Activated B cell treated with CpG ODN at 0.5 μM for 24 hours (primary cell): Measurements from ENCODE around the gene HIPK4. TPM values are rescaled to one million over a fixed set of nuclear protein-coding genes. Genes with fewer than 3 reads are reported as not detected.

Source experiments
- ATAC-seq: fragments of 200-7000 bp; cut with Tn5 transposase; one replicate; pipeline ENCODE4 v1.10.0; 2021; ENCODE audit warnings: low read depth, mild to moderate bottlenecking, moderate library complexity
- CTCF ChIA-PET: fragments of 350-600 bp; sonication (Branson Sonifier 250); formaldehyde crosslinking; loops from one replicate; lab custom pipeline; 2021; ENCODE audit warnings: antibody characterized with exemption; lab: Charles Lee
- POLR2A ChIA-PET: fragments of 350-600 bp; sonication (Branson Sonifier 250); formaldehyde crosslinking; loops from one replicate; lab custom pipeline; 2021; ENCODE audit warnings: antibody characterized with exemption; lab: Charles Lee
- DNase-seq: peaks from one replicate; pipeline ENCODE4 v3.0.0; 2022
- H3K27ac Mint-ChIP-seq: one replicate; pipeline ENCODE4 v1.8.0; 2020; ENCODE audit warnings: mixed read lengths
- H3K27me3 Mint-ChIP-seq: one replicate; pipeline ENCODE4 v1.8.0; 2021; ENCODE audit warnings: mixed read lengths
- H3K36me3 Mint-ChIP-seq: one replicate; pipeline ENCODE4 v1.8.0; 2021; ENCODE audit warnings: low read depth, mixed read lengths
- H3K4me1 Mint-ChIP-seq: one replicate; pipeline ENCODE4 v1.8.0; 2021; ENCODE audit warnings: mixed read lengths
- H3K4me3 Mint-ChIP-seq: one replicate; pipeline ENCODE4 v1.8.0; 2020; ENCODE audit warnings: mild to moderate bottlenecking, mixed read lengths
- H3K9me3 Mint-ChIP-seq: one replicate; pipeline ENCODE4 v1.8.0; 2020; ENCODE audit warnings: mixed read lengths
- intact Hi-C: fragments of 100-400 bp; cut with micrococcal nuclease; formaldehyde crosslinking; loops from one replicate; pipeline ENCODE4 v1.15.1; 2024
- total RNA-seq: library from RNA; stranded (reverse); gene quantifications from 2 replicates; pipeline ENCODE4 v1.2.3, GENCODE V29; 2022
- TF ChIP-seq, protein P1 (sequence below): fragments of 200-600 bp; IDR thresholded peaks from one replicate; pipeline ENCODE4 v1.8.0; 2022; ENCODE audit warnings: antibody characterized with exemption, mild to moderate bottlenecking

HIPK4 gene
- total RNA-seq, 1 donor from 2014 or later = 0.09 TPM

DNA sequence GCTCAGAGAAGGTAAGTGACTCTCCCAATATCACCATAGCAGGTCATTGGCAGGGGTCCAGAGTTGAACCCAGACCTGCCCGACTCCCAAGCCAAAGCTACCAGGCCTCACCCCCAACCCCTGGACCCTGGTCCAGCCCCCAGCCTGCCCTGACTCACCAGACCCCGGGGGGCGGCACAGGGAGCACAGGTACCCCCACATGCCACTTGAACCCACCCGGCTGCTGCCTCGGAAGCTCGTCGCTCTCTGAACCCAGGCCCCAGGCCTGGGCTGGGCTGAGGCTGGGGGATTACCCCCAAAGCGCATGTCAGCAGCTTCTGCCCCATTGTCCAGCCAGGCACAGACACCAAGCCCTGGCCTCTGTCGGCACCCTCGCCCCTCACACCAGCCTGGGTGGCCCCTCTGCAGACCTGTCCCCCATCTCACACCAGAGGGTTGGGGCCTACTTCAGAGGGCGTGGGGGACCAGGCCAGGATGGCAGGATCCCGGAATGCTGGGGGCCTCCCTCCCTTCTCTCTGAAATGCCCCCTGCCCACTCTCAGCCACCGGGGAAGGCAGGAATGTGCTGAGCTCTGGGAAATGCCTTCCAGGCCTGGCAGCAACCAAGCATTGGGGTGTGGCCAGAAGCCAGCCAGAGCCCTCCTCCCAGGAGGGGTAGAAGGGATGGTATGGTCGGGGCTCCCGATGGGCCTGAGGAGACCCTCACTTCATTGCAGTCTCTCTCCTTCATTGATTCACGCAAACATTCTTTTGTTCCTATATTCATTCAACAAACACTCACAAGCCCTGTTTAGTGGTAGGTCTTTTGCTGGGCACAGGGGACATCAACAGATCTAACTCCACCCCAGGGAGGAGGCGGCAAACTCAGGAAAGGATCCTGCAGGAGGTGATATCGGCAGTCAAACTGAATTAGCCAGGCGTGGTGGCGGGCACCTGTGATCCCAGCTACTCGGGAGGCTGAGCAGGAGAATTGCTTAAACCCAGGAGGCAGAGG, 24.9 kb upstream of the HIPK4 start:
- ChIA-PET CTCF (interaction anchor here (1.4 kb wide), 1 partner anchor 109 kb away, joined by 4 read pairs; no protein-coding TSS in a partner anchor), POLR2A (no interaction called here)
- DNase-seq = no peak
- TF ChIP-seq, protein P1, sequence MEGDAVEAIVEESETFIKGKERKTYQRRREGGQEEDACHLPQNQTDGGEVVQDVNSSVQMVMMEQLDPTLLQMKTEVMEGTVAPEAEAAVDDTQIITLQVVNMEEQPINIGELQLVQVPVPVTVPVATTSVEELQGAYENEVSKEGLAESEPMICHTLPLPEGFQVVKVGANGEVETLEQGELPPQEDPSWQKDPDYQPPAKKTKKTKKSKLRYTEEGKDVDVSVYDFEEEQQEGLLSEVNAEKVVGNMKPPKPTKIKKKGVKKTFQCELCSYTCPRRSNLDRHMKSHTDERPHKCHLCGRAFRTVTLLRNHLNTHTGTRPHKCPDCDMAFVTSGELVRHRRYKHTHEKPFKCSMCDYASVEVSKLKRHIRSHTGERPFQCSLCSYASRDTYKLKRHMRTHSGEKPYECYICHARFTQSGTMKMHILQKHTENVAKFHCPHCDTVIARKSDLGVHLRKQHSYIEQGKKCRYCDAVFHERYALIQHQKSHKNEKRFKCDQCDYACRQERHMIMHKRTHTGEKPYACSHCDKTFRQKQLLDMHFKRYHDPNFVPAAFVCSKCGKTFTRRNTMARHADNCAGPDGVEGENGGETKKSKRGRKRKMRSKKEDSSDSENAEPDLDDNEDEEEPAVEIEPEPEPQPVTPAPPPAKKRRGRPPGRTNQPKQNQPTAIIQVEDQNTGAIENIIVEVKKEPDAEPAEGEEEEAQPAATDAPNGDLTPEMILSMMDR = no peak
- no peak overlapping the region for H3K27ac Mint-ChIP-seq
- H3K36me3 Mint-ChIP-seq = no peaks in the 10 kb centered on the region
- intact Hi-C loops = no loop called here
- no peaks in the 10 kb centered on the region for H3K27me3 Mint-ChIP-seq
- H3K4me1 Mint-ChIP-seq = peaks cover 23% of the 10 kb centered on the region
- H3K9me3 Mint-ChIP-seq = no peaks in the 10 kb centered on the region
- no peak for ATAC-seq
- no peak overlapping the region for H3K4me3 Mint-ChIP-seq

DNA sequence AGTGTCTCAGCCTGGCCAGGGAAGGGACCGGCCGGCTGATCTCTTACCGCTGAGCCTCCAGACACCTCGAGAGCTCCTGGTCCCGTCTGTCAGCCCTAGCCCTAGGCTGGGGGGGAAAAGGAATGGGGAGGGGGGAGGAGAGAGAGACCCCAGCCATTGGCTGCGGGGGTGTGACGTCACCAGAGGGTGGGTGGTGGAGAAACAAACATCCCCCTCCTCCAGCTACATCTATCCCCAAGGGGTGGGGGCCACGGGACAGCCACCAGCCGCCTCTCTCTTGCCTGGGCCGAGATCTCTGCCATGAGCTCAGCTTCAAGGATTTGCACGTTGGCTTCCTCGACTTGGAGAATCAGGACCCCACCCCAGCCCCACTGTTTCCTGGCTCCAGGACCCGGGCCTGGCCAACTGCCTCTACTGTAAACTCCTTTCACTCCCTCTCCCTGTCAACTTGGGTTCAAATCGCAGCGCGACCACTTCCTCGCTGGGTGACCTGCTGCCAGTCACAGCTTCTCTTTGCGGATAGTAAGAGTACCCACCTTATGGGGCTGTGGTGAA, 23.4 kb upstream of the HIPK4 start, which contains the start of gene PRX:
TSS of gene PRX (minus strand) at position 88 of the 555 bp plus-strand sequence. CDS start 5,446 bp downstream, outside the sequence.
- ChIA-PET POLR2A (no interaction called here), CTCF (interaction anchor here (1.3 kb wide), 1 partner anchor 108 kb away, joined by 3 read pairs; no protein-coding TSS in a partner anchor)
- H3K4me1 Mint-ChIP-seq = peaks cover 22% of the 10 kb centered on the region
- no peaks in the 10 kb centered on the region for H3K36me3 Mint-ChIP-seq
- TF ChIP-seq, protein P1 = no peak
- DNase-seq (no peak), ATAC-seq (no peak)
- no peak within 1 kb of the TSS for H3K27ac Mint-ChIP-seq
- H3K4me3 Mint-ChIP-seq = no peak within 1 kb of the TSS
- no peaks in the 10 kb centered on the region for H3K27me3 Mint-ChIP-seq
- no peaks in the 10 kb centered on the region for H3K9me3 Mint-ChIP-seq
- intact Hi-C loops = no loop called here

DNA sequence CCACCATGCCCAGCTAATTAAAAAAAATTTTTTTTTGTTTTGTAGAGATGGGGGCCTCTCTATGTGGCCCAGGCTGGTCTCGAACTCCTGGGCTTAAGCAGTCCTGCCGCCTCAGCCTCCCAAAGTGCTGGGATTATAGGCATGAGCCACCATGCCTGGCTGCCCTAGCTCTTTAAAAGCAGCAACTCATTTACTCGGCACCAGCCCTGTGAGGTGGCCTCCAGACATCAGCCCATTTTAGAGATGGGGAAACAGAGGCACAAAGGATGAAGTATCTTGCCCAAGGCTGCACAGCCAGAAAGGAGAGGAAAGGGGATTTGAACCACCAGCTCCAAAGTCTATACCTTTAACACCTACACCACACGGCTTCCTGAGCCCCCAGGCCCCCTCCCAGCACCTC, 22.9 kb upstream of the HIPK4 start:
- H3K36me3 Mint-ChIP-seq = no peaks in the 10 kb centered on the region
- ChIA-PET POLR2A (interaction anchor here (0.9 kb wide), 1 partner anchor 9 kb away, joined by 3 read pairs; no protein-coding TSS in a partner anchor), CTCF (interaction anchor here (1.3 kb wide), 1 partner anchor 107 kb away, joined by 3 read pairs; no protein-coding TSS in a partner anchor)
- no peak overlapping the region for H3K27ac Mint-ChIP-seq
- ATAC-seq = no peak
- DNase-seq = no peak
- TF ChIP-seq, protein P1 = no peak
- no peak overlapping the region for H3K4me3 Mint-ChIP-seq
- no peaks in the 10 kb centered on the region for H3K27me3 Mint-ChIP-seq
- no peaks in the 10 kb centered on the region for H3K9me3 Mint-ChIP-seq
- H3K4me1 Mint-ChIP-seq = peaks cover 27% of the 10 kb centered on the region
- intact Hi-C loops = no loop called here

DNA sequence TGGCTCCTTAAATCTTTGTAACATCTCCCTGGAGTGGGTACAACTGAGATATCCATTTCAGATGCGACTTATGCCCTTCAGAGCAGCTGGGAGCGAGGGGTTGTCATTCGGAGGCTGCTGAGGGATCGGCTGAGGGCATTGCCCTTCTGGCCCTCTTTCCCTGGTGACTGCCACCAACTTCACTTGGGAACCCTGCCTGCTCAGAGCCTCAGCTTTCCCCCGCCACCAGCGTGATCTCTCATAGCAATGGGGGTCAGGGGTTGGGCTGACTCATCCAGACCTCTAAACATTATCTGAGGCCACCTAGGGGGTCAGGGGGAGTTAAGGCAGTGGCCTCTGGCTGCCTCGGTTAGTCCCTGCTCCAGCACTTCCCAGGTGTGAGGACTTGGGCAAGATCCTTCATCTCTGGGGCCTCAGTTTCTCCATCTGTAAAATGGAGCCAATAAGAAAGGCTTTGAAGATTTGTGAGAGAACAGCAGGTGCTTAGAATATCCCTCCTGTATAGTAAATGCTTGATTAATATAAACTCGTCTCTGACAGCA, 22.0 kb upstream of the HIPK4 start:
- H3K4me1 Mint-ChIP-seq = peaks cover 29% of the 10 kb centered on the region
- H3K27ac Mint-ChIP-seq = no peak overlapping the region
- DNase-seq = no peak
- H3K36me3 Mint-ChIP-seq = no peaks in the 10 kb centered on the region
- POLR2A ChIA-PET = interaction anchor here (0.9 kb wide), 1 partner anchor 8 kb away, joined by 3 read pairs; no protein-coding TSS in a partner anchor
- TF ChIP-seq, protein P1 = no peak
- no peaks in the 10 kb centered on the region for H3K27me3 Mint-ChIP-seq
- CTCF ChIA-PET = no interaction called here
- ATAC-seq = no peak
- intact Hi-C loops = no loop called here
- H3K9me3 Mint-ChIP-seq = no peaks in the 10 kb centered on the region
- no peak overlapping the region for H3K4me3 Mint-ChIP-seq
